Measurements from ENCODE around the gene FLYWCH1.

FLYWCH1 gene, protein sequence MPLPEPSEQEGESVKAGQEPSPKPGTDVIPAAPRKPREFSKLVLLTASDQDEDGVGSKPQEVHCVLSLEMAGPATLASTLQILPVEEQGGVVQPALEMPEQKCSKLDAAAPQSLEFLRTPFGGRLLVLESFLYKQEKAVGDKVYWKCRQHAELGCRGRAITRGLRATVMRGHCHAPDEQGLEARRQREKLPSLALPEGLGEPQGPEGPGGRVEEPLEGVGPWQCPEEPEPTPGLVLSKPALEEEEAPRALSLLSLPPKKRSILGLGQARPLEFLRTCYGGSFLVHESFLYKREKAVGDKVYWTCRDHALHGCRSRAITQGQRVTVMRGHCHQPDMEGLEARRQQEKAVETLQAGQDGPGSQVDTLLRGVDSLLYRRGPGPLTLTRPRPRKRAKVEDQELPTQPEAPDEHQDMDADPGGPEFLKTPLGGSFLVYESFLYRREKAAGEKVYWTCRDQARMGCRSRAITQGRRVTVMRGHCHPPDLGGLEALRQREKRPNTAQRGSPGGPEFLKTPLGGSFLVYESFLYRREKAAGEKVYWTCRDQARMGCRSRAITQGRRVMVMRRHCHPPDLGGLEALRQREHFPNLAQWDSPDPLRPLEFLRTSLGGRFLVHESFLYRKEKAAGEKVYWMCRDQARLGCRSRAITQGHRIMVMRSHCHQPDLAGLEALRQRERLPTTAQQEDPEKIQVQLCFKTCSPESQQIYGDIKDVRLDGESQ

DNA sequence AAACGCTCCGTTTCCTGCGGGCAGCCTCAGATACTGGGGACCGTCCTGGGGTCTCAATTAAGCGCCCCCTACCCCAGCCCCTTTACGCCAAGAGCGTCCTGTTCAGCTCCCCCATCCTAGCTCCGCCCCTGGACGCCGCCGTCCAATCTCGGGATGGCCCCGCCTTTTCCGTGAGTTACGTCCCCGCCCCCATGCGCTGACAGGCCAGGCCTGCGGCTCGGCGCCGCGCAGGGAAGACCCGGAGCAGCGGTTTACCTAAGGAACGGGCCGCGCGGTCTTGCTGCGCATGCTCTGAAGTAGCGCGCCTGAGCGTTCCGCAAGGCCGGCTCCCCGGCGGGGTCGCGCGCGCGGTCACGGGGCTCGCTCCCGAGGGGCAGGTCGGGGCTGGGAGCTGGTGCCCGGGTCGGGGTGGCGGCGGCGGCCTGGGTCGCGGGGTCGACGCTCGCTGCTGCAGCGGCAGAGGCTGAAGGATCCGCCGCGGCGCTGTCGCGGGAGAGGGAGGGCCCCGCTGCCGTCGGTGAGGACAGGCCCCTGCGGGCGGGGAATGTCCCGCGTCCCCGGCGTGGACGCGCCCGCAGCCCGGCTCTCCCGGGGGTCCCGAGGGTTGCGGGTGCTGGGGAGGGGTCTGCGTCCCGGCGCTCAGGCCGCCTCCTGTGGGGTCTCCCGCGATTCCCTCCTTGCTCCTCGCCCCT is at the start of gene FLYWCH1:
FLYWCH1 (plus strand) TSS at position 294 of the 692 bp plus-strand sequence. CDS start 17,755 bp downstream, outside the sequence.
- peak; percentile 95 for DNase-seq

DNA sequence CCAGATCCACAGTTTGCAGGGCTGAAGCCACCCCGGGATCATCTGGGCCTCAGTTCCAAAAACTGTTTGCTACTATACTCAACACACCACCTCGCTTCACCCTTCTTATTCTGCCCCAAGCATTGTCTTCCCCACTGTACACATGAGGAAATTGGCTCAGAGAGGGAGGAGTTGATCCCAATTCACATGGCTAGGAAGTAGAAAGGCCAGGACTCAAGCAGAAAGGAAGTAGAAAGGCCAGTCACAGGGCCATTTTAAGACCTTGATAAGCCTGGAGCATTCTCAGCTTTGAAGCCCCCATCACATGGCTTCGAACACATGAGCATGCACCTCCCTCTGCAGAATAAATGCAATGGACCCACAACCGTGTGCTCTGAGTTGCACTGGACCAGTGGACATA is 46.1 kb upstream of the FLYWCH1 start:
- DNase-seq = no peak

DNA sequence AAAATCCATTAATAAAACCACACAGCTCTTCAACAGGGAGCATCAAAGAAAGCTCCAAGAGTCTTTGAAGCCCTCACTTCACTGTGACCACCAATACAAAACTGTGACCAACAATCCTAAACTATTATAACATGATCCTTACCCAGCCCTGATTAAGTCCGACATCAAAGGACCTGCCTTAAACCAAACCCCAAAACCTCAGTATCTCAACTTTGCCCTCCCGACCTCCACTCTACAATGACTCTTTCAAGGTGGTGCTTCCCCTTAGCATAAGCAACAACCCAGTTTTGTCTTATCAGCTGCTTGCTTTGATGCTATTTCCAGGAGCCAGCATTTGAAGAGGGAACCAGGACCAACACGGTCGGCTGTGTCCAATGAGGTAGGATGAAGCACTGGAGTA is 45.3 kb upstream of the FLYWCH1 start:
- no peak for DNase-seq

DNA sequence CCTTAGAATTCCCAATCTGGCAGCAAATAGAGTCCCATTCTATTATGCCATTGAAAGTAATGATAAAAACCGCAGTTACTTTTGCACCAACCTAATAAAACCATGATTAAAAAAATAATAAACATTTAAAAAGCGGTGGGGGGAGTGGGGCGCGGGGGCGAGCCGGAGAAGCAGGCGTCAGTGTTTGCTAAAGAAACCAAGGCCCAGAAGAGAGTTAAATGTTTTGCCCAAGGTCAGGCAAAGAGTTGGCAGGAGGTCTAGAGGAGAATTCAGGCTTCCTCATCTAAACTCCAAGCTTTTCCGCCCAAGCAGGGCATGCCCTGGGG is 44.1 kb upstream of the FLYWCH1 start:
- DNase-seq = no peak

DNA sequence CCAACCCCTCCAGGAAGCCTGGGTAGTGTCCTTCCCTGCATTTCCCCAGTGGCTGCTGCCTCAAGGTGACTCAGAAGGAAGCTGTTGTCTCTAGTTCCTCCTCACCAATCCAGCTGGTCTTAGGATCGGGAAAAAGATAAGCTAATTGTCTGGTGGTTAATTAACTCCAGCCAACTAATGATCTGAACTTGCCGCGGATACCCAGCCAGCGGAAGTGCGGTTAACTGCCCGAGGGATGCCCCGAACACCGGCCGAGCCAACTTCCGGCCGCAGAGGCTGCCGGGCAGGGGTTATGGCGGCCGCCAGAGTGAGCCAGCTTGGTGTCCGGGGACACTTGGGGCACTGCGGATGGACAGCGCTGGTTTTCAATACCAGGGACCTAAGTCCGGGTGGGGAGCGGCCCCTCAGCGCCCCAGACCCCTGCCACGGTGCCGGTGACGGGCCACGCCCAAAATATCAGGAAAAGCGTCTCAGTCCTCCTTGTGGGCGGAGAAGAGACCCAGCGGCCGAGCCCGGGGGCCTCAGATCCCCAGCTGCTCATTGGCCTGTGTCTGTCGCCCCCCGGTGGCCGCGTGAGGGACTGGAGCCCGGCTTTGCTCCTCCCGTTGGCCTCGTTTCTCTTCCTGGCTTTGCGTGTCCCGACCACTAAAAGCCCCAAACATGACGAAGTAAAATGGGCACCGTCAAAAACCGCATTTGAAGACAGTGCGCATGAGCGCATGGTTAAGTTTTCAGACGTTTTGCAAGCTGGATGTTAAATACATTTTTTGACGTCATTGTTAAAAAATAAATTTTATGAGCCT is 43.5 kb upstream of the FLYWCH1 start:
- DNase-seq = peak; percentile 74

DNA sequence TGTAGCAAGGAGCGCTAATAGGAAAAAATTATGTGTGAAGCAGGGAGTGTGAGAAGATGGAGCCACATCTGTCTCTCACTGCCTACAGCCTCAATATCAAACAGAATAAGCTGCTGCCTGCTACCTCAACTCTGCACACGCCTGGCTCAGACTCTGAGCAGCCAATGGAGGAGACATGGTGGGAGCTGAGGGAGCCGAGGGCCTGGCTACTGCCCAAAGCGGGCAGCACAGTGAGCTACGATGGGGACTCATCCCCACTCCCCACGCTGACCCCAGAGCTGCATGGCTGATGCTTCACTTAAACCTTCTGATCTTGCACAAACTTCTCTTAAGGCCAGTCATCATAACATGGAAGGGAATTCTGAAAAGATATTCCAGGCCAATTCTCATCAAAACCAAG is 39.8 kb upstream of the FLYWCH1 start:
- DNase-seq = no peak

DNA sequence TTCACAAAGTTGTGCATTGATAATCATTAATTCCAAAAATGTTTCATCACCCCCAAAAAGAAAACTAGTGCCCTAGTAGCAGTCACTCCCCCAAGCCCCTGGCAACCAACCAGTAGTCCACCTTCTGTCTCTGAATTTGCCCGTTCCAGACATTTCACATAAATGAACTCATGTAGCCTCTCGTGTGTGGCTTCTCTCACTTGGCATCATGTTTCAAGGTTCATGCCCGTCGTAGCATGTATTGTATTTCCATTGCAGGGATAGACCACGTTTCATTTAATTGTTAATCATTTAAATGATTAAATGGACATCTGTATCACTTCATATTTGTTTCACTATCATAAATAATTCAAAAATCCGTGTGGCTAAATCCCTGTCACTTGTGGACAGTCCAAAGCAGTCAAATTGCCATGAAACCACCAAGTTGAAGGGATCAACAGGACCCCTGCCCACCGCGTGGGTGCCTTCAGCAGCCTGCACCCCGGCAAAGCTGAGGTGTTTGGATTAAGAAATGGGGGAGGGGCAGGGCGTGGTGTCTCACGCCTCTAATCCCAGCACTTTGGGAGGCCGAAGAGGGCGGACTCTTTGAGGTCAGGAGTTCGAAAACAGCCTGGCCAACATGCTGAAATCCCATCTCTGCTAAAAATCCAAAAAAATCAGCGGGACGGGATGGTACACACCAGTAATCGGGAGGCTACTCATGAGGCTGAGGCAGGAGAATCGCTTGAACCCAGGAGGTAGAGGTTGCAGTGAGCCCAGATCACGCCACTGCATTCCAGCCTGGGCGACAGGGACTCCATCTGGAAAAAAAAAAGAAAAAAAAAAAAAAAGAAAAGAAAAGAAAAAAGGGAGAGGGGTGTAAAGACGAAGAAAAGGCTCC is 37.5 kb upstream of the FLYWCH1 start:
- no peak for DNase-seq

DNA sequence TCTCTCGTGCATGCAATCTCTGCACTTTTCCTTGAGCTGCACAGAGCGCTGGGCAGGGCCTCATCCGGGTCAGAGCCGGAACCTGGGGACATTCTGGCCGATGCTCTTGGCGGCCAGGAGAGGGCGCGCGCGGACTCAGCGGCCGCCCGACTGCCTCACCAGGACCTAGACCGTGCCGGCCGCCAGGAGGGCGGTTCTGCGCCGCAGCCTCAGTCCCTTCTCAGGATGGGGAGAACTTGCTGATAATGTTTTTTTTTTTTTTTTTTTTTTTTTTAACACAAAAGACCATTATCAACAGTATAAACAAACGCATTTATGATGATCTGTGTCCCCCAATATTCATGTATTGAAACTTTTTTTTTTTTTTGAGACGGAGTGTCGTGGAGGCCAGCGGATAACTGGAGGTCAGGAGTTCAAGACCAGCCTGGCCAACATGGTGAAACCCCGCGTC is 36.8 kb upstream of the FLYWCH1 start:
- DNase-seq = peak; percentile 29

DNA sequence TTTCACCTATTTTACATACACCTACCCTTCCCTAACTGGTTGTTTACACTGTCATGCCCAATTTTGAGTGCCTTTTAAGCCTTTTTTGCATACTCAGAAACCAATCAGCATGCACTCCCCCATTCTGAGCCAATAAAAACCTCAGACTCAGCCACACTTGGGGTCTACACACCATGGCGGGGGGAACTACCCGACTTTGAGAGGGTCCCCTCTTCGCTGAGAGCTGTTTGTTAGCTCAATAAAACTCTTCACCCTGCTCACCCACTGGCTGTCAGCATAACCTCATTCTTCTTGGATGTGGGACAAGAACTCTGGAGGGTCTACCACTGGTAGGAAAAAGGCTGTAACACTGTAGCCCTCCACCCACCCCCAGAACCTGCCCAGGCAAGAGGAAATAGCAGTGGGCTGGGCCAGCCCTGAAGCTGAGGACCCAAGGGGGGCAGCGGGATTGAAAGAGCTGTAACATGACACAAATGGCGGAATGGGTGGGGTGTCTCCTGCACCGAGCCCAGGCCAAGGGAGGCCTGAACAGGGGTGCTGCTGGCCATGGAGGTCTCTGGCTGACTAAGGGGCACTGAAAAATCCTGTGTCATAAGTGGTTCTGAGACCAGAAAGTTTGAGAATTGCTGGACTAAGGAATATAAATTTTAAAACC is 31.8 kb upstream of the FLYWCH1 start:
- DNase-seq = no peak

DNA sequence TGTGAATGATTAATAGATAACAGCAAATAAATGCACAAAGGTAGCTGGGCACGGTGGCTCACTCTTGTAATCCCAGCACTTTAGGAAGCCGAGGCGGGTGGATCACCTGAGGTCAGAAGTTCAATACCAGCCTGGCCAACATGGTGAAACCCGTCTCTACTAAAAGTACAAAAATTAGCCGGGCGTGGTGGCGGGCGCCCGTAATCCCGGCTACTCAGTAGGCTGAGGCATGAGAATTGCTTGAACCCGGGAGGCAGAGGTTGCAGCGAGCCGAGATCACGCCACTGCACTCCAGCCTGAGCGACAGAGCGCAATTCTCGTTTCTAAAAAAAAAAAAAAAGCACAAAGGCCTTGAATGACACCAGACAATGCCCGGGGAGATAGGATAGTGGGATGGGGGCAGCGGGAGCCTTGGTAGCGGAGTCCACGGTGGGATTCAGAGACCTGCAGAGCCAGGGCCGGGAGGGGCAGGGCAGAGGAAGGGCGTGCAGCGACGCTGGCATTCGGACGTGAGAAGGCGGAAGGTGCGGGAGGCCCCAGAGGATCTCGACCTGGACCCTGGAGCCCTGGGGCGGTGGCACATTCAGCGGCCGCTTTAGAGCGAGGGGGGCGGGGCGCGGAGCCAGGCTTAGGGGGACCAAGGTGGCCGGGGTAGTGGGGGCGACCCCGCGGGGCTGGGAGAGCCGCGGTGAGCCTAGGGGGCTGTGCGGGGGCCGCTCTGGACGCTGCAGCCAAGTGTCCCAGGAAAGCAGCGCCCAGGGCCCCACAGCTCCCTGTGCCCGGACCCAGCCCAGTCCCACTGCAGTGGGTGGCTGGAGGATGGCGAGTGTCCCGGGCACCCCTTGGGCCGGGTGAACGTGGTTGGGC is 29.7 kb upstream of the FLYWCH1 start:
- no peak for DNase-seq

DNA sequence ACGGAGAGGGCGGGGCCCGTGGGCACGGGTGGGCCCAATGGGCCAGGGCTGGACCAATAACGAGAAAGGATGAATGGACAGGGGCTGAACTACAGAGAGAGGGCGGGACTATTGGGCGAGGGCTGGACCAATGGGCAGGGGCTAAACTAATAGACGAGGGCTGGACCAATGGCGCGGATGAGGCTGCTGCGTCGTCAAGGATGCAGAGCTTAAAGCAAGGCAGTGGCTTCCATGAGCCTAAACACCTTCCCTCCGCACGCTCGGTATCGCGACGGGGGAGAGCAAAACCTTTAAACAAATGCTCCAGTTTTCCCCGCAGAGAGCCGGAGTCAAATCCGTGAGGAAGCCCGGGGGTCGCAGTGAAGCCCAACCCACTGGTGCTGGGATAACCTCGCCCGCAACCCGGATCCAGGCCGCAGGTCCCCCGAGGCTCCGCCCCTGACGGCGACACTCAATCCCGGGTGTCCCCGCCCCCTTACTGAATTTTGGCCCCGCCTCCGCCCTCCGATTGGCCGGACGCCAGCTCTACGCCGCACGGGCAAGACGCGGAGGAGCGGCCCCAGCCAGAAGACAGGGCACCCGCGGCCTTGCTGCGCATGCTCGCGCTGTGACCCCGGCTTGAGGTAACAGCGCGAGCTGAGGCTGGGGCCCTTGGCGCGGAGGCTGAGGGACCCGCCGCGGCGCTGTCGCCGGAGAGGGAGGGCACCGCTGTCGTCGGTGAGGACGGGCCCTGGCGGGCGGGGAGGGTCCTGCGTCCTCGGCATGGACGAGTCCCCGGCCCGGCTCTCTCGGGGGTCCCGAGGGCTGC is 28.9 kb upstream of the FLYWCH1 start, which contains the start of gene FLYWCH2:
FLYWCH2 (plus strand) TSS at position 566 of the 808 bp plus-strand sequence. CDS start 13,235 bp downstream, outside the sequence.
- peak; percentile 96 for DNase-seq

DNA sequence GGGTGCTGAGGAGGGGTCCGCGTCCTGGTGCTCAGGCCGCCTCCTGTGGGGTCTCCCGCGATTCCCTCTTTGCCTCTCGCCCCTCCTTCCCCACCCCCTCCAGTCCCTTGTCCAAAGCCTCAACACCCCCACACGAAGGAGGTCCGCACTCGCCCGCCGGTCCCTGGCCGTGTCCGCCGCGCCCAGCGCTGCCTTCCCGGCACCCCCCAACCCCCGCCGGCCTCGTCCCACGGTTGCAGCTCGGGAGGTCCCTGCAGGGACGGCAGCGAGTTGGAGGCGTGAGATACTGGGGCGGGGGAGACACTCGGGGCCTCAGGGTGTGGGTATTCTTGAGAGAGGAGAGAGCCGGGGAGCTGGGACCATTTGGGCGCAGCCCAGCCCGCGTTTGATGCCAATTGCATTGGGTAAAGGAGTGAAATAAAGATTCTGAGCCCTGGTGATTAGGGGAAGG is 28.2 kb upstream of the FLYWCH1 start:
- DNase-seq = no peak

DNA sequence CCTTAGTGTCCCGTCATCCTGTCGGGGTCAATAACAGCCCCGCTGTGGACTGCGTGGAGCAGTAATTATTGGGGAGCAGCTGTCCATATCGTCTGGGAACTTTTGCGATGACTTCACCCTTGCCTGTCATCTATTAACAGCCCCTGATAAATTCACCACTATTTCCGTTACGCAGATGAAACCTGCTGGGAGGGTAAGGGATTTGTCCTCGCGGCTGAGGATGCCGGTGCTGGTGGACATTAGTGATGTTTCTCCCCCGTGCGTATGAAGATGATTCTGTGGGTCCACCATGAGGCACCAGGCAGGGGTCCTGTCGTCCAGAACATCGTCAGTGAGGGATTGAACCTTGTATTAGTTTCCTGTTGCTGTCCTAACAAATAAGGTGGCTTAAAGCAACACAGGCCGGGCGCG is 27.7 kb upstream of the FLYWCH1 start:
- DNase-seq = no peak

DNA sequence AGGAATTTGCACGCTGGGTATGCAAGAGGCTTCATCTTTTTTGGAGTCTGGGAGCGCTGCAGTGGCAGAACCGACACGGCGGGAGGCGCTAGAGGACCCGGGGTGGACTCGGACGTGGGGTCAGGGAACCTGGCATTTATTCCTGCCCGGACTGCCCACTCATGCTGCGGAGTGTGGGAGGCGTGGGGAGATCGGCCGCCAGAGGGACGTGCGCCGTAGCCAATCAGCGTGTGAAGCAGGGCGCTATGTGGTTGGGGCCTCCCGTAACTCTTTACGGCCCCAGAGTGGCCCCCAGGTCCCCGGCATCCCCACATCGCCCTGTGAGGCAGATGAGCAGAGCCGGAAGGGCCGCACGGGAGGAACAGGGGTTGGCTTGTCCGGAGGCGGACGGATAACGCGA is 17.5 kb upstream of the FLYWCH1 start:
- DNase-seq = no peak

DNA sequence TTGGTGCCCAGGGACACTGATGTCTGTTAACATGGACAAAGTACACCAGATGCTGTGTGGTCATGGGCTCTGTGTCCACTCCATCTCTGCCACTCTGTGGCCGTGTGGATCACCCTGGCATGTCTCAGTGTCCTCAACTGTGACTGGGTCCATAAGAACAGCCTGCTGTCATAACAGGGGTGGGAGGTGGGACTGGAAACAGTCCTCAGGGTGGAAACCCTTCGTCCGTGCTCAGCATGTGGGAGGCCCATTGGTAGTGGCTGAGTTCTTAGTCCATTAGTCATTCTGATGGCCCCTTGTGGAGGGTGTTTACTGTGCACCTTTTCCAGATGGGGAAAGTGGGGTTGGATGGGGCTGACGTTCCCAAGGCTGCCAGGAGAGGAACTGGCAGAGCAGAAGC is 15.9 kb upstream of the FLYWCH1 start:
- DNase-seq = no peak

DNA sequence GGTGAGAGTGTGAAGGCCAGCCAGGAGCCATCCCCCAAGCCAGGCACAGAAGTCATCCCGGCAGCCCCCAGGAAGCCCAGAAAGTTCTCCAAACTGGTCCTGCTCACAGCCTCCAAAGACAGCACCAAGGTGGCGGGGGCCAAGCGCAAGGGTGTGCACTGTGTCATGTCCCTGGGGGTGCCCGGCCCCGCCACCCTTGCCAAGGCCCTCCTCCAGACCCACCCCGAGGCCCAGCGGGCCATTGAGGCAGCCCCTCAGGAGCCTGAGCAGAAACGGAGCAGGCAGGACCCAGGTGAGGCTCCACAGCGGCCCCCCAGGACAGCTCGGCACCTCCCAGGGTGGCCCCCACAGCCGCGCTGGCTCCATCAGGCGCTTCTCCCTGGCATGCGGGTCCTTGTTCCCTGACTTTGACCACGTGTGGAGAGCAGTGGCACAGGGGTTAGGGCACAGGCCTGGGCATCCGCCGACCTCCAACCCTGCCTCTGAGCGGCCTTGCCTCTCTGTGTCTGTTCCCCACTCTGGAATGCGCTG is 15.2 kb upstream of the FLYWCH1 start:
- DNase-seq = no peak

DNA sequence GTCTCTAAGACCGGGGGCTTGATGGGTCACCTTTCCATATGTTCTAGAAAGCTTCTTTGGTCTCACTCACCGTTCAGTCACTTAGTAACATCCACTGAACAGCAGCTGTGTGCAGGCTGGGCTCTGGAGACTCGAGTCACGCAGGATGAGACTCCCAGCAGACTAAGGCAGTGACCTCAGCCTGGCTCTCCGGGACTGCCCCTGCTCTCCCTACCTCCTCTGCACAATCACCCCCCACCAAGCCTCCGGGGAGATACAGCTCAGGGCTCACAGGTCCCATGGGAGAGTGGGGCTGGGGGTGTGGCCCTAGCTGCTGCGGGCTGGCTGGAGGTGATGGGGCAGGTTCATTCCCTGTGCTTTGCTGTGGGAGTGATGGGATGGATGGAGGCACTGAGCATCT is 14.6 kb upstream of the FLYWCH1 start:
- DNase-seq = no peak

DNA sequence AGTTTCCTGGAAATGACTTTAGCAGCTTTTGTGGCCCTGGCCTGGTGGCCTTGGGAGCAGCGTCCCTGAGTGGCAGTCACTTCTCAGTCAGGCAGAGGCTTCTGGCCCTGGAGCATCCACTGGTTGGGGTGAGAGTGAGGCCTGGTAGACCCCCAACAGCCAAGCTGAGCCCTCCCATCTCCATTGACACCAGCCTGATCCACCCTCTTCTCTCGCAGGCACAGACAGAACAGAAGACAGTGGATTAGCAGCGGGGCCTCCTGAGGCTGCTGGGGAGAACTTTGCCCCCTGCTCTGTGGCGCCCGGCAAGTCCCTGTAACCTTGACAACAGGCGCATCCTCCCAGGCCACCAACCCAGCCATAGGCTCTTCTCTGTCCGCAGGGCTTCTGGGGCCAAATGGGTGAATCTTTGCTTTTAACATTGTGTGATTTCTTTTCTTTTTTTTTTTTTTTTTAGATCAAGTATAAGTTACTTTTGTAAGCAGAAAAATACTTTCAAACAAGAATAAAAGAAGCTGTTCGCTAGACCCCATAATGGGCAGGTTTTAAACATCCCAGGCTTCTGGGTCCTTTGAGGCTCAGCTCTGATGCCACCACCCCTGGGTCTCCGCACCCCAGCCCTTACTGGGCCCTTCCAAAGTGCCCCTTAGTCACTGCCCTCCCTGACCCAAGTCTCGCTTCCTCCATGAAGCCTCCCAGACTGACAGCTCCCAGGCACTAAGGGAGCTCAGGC is 12.7 kb upstream of the FLYWCH1 start:
- DNase-seq = no peak
